HG03457 (cell line): Measurements from ENCODE around the gene KRT35.
"Not testable (repeated sequence)": the region's sequence is repeated elsewhere in the genome, so short reads cannot be mapped to it uniquely, and the experiment has no call there.

Experiments used
- ATAC-seq: cut with Tn5 transposase; IDR thresholded peaks from one replicate; pipeline ENCODE4 v1.9.1; 2021; ENCODE audit warnings: moderate number of reproducible peaks; ENCODE audit not compliant: unreplicated experiment

The KRT35 gene

GRCh38 chr17:41462705-41463104, 18.2 kb downstream of the KRT35 start:
- no peak for ATAC-seq

- ATAC-seq = no peak
Observed at GRCh38 chr17:41457676-41458075, 23.3 kb downstream of the KRT35 start.

GRCh38 chr17:41456204-41456603, 24.7 kb downstream of the KRT35 start:
- no peak for ATAC-seq

- ATAC-seq = no peak
Observed at GRCh38 chr17:41455236-41455635, 25.7 kb downstream of the KRT35 start.

GRCh38 chr17:41453066-41453465, 27.9 kb downstream of the KRT35 start:
- ATAC-seq = no peak

GRCh38 chr17:41452281-41452680, 28.7 kb downstream of the KRT35 start:
- no peak for ATAC-seq

GRCh38 chr17:41451154-41451728, 29.7 kb downstream of the KRT35 start:
- ATAC-seq = no peak

DNA sequence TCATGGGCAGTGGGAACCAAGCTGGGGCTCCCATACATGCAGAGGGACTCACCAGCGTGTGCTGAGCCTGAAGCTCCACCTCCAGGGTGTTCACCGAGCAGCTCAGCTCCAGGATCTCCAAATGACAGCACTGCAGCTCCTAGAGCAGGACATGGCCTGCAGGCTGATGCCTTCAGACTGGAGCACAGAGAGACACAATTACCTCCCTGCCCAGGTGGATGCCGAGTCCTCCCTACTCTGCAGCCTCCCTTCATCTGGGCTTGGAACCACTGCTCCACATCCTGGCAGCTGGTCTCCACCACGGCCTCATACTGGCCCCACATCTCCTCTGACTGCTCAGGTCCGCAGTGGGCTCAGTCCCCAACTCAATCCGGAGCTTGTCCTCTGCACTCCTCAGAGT, 31.9 kb downstream of the KRT35 start:
- no peak for ATAC-seq

GRCh38 chr17:41448506-41448905, 32.4 kb downstream of the KRT35 start:
- ATAC-seq = no peak

- no peak for ATAC-seq
Observed at GRCh38 chr17:41446806-41447205, 34.1 kb downstream of the KRT35 start.

DNA sequence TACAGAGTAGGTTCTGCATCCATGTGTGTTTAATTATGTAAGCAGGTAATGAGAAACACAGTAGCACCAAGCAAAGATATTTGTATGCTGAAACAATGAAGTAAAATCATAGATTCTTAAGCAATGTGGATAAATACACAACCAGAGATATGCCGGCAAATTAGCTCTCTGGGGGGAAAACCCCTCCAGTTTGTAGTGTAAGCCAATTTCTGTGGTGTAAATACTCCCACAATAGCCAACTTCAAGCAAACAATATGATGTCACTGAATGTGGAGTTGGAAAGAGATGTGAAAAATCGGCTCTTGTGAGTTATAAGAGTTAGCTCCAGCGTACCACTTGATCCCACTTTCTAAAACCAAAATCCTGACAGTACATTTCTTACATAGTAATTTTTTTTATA, 36.3 kb downstream of the KRT35 start:
- no peak for ATAC-seq

DNA sequence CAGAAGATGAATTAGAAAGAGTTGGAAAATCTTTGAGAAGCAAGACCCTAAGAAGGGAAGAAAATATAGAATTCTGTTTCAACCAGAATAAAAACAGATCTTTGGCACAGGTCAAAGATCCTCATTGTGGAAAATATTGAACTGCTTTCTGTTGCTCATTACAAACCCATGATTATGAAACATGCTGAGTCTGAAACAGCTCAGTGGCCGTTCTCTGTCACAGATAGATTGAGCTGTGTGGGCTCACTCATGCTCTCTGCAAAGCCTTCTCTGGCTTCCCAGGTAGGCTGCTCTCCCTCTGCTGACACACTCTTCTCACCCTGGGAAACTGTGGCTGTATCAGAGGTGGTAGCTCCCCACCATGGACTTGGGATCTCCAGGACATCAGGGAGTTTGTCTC, 36.8 kb downstream of the KRT35 start:
- ATAC-seq = no peak

DNA sequence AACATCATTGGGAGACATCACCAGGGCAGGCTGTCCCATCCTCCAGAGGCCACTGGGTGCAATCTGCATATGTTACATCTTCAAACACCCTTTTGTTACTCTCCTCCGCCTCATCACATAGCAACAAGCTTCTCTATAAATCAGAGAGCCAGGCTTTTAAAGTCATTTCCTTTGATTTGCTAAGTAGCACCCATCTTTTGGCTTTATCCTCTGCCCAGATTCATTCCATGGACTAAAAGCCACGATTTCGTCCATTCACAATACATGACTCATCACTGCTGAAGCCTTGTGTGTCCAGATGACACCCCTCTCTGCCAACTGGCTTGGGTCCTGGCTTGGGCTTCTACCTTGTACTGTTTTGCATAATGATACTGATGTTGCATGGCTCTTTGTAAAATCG, 38.2 kb downstream of the KRT35 start:
- ATAC-seq = no peak

GRCh38 chr17:41440531-41441033, 40.4 kb downstream of the KRT35 start, which contains the start of gene KRT38:
KRT38 (minus strand) TSS chr17:41440983; CDS start chr17:41440921, 62 bp downstream.
- ATAC-seq = no peak

DNA sequence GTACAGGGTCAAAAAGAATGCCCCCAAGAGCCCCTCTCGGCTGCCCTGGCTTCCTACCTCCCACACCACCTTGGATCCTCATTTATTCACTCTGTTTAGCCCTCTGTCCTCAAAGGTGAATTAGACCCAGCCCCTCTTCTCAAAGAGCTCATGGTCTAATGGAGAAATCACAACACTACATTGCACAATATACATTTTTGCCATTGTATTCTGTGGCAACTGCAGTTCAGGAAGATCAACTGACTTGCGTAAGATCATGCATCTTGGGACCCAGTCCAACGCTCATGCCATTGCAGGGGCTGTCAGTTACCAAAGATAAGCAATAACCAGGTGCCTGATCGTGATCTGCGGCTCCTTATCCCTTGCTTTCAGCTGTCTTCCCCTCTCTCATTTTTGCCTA, 41.6 kb downstream of the KRT35 start:
- ATAC-seq = no peak

DNA sequence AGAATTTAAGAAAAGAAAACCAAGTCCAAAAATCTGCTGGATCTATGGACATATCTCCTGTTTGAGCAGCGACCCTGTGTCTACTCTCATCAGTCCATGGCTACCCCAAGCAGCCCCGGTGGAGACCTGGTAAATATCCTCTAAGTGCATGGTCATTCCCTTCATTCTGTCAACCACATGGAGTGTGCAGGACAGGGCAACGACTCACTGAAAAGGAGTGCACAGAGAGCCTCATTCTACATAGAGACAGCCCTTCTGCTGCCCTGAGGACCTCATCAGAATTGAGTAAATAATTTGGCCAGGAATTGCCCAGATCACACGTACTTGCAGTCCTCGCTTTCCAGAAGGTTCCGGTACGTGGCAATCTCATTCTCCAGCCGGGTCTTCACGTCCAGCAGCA, 43.2 kb downstream of the KRT35 start:
- ATAC-seq = no peak

GRCh38 chr17:41437254-41437653, 43.7 kb downstream of the KRT35 start:
- ATAC-seq = no peak

DNA sequence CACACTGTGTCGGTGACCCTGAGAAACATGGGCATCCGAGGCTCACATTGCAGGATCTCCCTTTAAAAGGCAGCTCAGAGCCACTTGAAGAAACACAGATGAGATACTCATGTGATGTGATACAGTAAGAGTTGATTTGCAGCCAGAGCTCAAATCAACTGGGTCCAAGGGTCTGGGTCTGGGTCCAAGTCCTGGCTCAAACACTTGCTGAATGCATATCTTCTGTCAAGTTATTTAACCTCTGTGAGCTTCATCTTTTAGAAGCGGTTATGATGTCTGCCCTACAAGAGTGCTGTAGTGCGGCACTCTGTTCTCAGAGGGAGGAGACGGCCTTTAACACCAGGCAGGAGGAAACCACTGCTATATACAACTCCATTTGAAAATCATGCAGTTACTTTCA, 46.5 kb downstream of the KRT35 start:
- ATAC-seq = no peak

- no peak for ATAC-seq
Observed at GRCh38 chr17:41434005-41434404, 46.9 kb downstream of the KRT35 start.

GRCh38 chr17:41433586-41433985, 47.4 kb downstream of the KRT35 start:
- no peak for ATAC-seq

GRCh38 chr17:41430376-41430775, 50.6 kb downstream of the KRT35 start:
- not testable (repeated sequence) for ATAC-seq

DNA sequence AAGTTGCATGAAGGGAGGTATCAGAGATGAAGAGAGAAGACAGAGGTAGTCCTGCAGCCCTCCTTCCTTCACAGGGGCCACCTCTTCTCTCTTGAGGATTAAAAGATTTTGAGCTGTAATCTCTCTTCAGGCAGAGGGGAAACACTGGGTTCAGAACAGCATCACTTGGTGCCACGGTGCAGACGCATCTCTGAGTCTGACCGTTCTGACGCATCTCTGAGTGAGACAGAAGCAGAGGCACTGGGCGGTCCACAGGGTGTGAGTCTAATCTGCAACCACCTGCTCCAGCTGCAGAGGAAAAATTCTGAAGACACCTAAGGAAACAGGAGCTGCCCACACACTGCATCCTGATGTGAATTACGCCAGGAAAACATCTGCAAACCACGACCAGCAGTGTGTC, 51.3 kb downstream of the KRT35 start:
- no peak for ATAC-seq

- no peak for ATAC-seq
Observed at GRCh38 chr17:41428591-41429291, 52.2 kb downstream of the KRT35 start.
